H1 (cell line): ENCODE results near the gene TPP1. TPM values are rescaled to one million over a fixed set of nuclear protein-coding genes. Genes with fewer than 3 reads are reported as not detected.

Experiments
- CTBP2 ChIP-seq: IDR thresholded peaks from 2 replicates; pipeline ENCODE4 v1.7.0; 2011; ENCODE audit warnings: borderline replicate concordance, mild to moderate bottlenecking, moderate library complexity, mixed read lengths, low read length; ENCODE audit not compliant: insufficient read depth, insufficient read length
- polyA plus RNA-seq, 7 experiments: library from polyadenylated mRNA; depleted of rRNA in 3 of 7; stranded (reverse) in 5 of 7; unstranded in 2 of 7; fragments of >200 nt in 5 of 7; fragments of 200-250 nt in 2 of 7; gene quantifications; 1 replicate in 5 of 7; 2 replicates in 1 of 7; 4 replicates in 1 of 7; pipeline versions ENCODE4 v1.2.1 to v1.2.3, GENCODE V29; 2011 to 2013; ENCODE audit warnings: missing spikeins in 2 of 7, mixed read lengths in 2 of 7
- total RNA-seq: library from RNA; stranded (reverse); fragmentation: NEBNext Ultra II Directional; extraction: Animal tissue kit (Norgen Biotek cat#: 25700); gene quantifications from 2 replicates; pipeline ENCODE4 v1.2.1, GENCODE V29; 2021
- TF ChIP-seq, protein P1 (sequence below): fragments of 300-600 bp; sonication (generic); IDR thresholded peaks from 2 replicates; pipeline ENCODE4 v1.7.1; 2012; ENCODE audit warnings: low read length, moderate library complexity, mild to moderate bottlenecking, inconsistent platforms; ENCODE audit not compliant: insufficient replicate concordance

Gene TPP1
- total and polyA plus RNA-seq, 2 of the 8 experiments (the other 6 are each of a cell fraction or from before 2014, with no cell fraction given), result 36.1 to 77.5 TPM

DNA sequence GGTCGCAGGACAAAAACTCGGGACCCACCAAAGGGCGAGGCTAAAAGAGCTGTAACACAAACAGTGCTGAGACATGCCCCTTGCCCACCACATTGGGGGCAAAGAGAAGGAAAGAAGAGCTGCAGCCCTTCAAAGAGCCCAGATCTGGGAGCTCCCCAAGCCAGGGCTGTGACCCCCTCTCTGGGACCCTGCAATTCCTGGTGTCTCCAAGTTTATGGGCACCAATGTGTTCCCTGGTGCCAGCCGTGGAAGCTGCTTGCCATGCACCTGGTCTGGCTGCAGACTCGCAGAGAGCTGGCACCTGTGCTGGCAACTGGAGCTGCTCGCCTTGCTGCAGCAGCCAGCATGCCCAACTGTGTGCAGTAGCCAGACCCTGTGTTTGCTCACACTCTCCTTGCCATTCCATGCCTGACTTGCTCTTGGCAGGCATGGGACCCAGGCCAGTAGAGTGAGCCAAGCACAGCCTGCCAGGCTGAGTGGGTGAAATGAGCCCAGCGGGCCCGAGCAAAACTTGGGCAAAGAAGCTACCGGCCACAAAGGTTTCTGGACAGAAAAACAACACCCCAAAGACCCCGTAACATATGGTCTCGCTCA, 31.8 kb downstream of the TPP1 start (continued):
- TF ChIP-seq, protein P1, sequence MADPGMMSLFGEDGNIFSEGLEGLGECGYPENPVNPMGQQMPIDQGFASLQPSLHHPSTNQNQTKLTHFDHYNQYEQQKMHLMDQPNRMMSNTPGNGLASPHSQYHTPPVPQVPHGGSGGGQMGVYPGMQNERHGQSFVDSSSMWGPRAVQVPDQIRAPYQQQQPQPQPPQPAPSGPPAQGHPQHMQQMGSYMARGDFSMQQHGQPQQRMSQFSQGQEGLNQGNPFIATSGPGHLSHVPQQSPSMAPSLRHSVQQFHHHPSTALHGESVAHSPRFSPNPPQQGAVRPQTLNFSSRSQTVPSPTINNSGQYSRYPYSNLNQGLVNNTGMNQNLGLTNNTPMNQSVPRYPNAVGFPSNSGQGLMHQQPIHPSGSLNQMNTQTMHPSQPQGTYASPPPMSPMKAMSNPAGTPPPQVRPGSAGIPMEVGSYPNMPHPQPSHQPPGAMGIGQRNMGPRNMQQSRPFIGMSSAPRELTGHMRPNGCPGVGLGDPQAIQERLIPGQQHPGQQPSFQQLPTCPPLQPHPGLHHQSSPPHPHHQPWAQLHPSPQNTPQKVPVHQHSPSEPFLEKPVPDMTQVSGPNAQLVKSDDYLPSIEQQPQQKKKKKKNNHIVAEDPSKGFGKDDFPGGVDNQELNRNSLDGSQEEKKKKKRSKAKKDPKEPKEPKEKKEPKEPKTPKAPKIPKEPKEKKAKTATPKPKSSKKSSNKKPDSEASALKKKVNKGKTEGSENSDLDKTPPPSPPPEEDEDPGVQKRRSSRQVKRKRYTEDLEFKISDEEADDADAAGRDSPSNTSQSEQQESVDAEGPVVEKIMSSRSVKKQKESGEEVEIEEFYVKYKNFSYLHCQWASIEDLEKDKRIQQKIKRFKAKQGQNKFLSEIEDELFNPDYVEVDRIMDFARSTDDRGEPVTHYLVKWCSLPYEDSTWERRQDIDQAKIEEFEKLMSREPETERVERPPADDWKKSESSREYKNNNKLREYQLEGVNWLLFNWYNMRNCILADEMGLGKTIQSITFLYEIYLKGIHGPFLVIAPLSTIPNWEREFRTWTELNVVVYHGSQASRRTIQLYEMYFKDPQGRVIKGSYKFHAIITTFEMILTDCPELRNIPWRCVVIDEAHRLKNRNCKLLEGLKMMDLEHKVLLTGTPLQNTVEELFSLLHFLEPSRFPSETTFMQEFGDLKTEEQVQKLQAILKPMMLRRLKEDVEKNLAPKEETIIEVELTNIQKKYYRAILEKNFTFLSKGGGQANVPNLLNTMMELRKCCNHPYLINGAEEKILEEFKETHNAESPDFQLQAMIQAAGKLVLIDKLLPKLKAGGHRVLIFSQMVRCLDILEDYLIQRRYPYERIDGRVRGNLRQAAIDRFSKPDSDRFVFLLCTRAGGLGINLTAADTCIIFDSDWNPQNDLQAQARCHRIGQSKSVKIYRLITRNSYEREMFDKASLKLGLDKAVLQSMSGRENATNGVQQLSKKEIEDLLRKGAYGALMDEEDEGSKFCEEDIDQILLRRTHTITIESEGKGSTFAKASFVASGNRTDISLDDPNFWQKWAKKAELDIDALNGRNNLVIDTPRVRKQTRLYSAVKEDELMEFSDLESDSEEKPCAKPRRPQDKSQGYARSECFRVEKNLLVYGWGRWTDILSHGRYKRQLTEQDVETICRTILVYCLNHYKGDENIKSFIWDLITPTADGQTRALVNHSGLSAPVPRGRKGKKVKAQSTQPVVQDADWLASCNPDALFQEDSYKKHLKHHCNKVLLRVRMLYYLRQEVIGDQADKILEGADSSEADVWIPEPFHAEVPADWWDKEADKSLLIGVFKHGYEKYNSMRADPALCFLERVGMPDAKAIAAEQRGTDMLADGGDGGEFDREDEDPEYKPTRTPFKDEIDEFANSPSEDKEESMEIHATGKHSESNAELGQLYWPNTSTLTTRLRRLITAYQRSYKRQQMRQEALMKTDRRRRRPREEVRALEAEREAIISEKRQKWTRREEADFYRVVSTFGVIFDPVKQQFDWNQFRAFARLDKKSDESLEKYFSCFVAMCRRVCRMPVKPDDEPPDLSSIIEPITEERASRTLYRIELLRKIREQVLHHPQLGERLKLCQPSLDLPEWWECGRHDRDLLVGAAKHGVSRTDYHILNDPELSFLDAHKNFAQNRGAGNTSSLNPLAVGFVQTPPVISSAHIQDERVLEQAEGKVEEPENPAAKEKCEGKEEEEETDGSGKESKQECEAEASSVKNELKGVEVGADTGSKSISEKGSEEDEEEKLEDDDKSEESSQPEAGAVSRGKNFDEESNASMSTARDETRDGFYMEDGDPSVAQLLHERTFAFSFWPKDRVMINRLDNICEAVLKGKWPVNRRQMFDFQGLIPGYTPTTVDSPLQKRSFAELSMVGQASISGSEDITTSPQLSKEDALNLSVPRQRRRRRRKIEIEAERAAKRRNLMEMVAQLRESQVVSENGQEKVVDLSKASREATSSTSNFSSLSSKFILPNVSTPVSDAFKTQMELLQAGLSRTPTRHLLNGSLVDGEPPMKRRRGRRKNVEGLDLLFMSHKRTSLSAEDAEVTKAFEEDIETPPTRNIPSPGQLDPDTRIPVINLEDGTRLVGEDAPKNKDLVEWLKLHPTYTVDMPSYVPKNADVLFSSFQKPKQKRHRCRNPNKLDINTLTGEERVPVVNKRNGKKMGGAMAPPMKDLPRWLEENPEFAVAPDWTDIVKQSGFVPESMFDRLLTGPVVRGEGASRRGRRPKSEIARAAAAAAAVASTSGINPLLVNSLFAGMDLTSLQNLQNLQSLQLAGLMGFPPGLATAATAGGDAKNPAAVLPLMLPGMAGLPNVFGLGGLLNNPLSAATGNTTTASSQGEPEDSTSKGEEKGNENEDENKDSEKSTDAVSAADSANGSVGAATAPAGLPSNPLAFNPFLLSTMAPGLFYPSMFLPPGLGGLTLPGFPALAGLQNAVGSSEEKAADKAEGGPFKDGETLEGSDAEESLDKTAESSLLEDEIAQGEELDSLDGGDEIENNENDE, result no peak
- no peak for TF ChIP-seq CTBP2
